CD1c-positive myeloid dendritic cell (primary cell): Measurements from ENCODE around the gene GRAMD4.

Source experiments
- DNase-seq: peaks from one replicate; pipeline ENCODE4 v3.0.0-alpha.2; 2016; ENCODE audit errors: extremely low spot score

GRAMD4 gene

DNA sequence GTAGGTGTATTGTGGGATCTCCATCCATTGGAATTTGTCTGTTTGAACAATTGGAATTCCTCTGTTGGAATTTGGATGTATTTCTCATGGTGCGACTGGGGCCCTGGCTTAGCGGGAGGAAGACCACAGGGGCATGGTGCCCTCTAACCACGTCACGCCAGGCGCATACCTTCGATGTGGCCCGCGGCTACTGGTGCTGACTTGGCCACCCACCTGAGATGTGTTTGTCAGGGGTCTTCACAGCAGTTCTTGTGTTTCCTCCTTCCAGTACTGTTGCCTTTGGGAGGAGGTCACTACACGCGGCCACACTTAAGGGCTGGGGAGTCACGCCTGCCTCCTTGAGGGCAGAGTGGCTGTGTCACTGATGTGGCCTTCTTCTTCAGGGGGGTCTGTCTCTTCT is 36.6 kb upstream of the GRAMD4 start:
- DNase-seq: no peak

- DNase-seq: no peak
Measured at GRCh38 chr22:46584081-46584921, 35.9 kb upstream of the GRAMD4 start.

DNA sequence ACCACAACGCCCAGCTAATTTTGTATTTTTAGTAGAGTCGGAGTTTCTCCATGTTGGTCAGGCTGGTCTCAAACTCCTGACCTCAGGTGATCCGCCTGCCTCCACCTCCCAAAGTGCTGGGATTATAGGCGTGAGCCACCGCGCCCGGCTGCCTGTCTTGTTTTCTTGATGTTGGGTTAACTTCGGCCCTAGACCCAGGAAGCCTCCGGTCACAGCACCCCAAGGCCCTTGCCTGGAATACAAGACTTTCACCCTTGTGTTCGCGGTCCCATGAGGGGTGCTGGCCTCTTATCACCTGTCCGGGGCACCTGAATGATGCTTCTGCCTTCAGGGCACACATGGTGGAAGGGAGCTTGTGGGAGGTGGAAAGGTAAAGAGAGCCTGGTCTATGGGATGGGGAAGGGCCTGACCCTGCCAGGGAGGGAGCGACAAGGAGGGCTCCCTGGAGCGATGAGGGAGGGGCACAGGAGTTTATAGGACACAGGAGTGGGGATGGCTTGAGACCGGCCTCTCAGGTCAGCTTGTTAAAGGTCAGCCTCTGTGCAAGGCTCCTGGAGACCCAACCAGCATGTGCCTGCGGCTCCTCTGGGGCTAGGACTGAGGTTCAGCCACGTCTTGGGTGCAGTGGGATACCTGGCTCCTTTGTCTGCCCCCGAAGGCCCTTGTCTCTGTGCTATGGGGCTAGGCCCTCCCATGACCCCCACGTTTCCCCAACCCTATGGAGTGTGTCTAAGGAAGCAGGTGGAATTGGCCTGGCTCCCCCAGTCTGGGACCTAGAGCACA is 34.7 kb upstream of the GRAMD4 start:
- DNase-seq: no peak

- DNase-seq: no peak
Measured at GRCh38 chr22:46586123-46586519, 34.1 kb upstream of the GRAMD4 start.

- DNase-seq: no peak
Measured at GRCh38 chr22:46586531-46587011, 33.6 kb upstream of the GRAMD4 start.

DNA sequence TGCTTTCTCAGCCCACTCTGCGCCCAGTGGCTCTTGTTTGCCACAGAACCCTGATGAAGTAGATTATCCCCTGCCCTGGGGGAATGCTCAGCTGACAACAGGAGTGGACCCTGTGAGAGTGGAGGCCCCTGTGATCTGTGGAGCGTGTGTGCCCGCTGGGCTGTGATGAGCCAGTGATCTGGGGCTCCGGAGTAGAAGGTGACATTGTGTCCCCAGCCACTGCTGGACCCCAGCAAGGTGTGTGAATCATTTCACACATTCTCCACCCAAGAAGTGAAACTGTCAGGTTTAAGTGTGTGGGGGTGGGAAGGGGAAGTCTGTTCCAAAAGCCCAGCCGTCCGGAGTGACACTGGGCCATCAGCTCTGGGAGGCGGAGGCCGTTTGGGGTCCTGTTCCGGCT is 33.1 kb upstream of the GRAMD4 start:
- DNase-seq: peak; percentile 80

DNA sequence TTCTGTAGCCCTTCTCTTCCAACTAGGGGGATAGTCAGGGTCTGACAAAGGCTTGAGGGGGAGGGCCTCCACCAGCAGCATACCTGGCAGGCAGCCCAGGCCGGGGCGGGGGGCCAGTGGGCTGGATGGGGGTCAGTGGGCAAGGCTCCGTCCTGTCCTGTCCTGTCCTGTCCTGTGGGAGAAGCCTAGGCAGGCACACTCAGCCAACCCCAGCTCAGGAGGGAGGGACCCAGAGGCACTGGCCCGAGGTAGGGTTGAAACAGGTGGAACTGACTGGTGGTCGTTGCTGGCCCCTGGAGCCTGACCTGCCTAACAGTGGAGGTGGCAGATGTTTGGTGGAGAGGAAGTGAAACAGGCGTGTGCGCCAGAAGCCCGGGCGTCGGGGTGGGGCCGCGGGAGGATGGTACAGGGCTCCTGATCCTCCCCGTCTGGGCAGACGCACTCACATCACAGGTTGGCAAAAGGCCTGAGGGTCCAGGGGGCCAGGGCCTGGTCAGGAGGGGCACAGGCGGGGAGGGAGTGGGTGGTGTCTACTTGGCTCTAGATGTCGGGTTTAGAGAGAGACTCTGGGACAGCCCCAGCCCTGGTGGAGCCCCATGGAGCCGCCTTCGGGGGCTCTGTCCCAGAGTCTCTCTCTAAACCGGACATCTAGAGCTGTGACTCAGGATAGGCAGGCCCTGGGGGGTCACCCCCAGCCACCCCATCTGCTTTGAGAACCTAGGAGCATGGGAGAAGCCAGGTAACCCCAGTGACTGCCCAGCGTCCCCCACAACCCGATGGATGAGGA is 32.5 kb upstream of the GRAMD4 start:
- DNase-seq: peak; percentile 73

GRCh38 chr22:46588279-46589140 is 31.7 kb upstream of the GRAMD4 start:
- DNase-seq: no peak

- DNase-seq: no peak
Measured at GRCh38 chr22:46589141-46589748, 30.9 kb upstream of the GRAMD4 start.

DNA sequence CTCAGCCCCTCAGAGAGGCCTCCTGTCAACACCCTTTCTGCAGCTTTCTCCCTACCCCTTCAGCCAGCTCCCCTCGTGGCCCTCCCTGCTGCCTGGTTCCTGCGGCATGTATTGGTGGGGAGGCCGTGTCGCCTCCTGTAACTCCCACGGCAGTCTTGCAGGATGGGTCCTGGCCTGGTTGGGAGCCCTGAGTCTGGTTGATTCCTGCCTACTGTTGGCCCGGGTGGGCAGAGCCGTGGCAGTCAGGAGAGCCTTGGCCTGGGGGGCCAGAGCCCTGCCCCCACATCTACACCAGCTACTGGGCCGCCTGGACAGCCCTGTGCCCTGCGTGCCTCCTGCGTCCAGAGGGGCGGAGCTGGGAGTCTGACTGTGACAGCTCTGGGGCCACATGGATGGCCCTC is 30.3 kb upstream of the GRAMD4 start:
- no peak for DNase-seq

DNA sequence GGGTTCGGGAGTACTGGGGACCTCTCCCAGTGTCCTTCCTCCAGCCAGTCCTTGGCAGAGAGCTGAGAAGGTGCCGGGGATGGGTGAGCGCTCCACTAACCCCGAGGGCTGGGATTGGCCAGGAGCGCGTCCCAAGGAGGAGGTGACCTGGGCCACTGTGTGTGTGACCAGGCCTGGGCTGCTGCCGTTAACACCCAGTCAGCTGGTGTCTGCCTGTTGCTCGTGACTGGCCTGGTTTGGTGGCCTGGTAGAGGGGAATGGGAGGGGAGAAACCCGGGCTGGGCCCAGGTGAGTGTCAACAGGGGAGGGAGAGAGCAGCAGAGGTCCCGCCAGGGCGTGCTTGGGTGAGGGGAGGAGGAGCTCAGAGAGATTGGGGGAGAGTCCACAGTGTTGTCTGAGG is 29.9 kb upstream of the GRAMD4 start:
- no peak for DNase-seq

- DNase-seq: no peak
Measured at GRCh38 chr22:46591930-46592329, 28.3 kb upstream of the GRAMD4 start.

DNA sequence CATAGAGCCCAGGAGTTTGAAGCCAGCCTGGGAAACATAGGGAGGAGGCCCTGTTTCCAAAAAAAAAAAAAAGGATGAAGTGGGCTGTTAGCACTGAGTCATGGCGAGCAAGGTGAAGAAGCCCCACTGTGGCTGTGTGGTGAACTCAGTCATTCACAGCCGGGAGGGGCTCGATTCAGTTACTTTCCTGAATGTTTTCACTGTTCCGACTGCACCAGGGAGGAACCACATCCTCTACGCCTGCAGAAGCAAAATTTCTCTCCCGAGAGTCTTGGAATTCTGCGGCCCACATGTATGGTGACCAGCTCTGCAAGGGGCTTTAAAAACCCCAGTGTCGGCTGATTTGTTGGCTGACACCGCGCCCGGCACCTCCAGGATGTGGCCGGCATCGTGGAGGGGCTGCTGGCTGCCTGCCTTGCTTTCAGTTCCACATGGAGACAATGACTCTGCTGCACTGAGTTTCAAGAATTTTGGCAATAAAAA is 27.8 kb upstream of the GRAMD4 start:
- peak; percentile 83 for DNase-seq

GRCh38 chr22:46593211-46593681 is 26.9 kb upstream of the GRAMD4 start:
- DNase-seq: peak; percentile 89

GRCh38 chr22:46593996-46594946 is 25.9 kb upstream of the GRAMD4 start:
- no peak for DNase-seq

- DNase-seq: no peak
Measured at GRCh38 chr22:46594947-46595298, 25.3 kb upstream of the GRAMD4 start.

- DNase-seq: no peak
Measured at GRCh38 chr22:46595545-46595944, 24.6 kb upstream of the GRAMD4 start.

DNA sequence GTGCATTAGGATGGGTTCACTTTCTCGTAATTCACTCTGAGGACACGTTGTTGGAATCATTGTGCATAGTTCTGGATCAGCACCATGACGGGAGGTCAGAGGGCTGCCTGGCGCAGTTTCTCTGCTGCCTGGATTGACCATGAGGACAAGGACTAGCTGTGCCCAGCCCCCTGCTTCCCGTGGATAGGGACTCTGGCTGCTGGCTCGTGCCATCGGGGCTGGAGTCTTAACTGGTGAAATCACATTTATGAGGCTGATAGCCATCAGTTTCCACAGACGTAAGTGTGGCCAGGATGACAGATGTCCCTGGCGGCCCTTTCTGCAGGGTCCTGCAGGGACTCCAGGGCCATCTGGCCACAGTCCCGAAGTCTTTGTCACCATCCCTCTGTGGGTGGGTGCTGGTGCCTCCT is 24.1 kb upstream of the GRAMD4 start:
- DNase-seq: no peak

DNA sequence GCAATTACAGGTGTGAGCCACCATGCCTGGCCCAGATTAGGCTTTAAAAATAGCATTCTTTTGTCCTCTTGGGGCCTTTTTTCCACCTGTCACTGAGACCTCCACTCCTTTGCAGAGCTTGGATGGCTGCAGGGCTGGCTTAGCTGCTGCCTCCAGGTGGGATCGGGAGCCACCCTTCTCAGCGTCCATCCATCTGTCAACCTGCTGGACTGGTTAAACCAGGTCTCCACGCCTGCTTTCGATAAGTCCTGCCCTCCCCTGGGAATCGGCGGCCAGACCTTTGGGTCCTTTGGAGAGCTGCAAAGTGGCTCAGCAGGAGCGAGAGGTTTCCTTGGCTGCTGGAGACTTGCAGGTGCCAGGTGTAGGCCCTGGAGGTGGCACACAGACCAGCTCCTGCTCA is 23.4 kb upstream of the GRAMD4 start:
- DNase-seq: no peak
